ENCODE data around the gene IL17RC. TPM values are rescaled to one million over a fixed set of nuclear protein-coding genes. Genes with fewer than 3 reads are reported as not detected.

Gene IL17RC
- total RNA-seq, 1 experiment from 2014 or later = 17.6 TPM

DNA sequence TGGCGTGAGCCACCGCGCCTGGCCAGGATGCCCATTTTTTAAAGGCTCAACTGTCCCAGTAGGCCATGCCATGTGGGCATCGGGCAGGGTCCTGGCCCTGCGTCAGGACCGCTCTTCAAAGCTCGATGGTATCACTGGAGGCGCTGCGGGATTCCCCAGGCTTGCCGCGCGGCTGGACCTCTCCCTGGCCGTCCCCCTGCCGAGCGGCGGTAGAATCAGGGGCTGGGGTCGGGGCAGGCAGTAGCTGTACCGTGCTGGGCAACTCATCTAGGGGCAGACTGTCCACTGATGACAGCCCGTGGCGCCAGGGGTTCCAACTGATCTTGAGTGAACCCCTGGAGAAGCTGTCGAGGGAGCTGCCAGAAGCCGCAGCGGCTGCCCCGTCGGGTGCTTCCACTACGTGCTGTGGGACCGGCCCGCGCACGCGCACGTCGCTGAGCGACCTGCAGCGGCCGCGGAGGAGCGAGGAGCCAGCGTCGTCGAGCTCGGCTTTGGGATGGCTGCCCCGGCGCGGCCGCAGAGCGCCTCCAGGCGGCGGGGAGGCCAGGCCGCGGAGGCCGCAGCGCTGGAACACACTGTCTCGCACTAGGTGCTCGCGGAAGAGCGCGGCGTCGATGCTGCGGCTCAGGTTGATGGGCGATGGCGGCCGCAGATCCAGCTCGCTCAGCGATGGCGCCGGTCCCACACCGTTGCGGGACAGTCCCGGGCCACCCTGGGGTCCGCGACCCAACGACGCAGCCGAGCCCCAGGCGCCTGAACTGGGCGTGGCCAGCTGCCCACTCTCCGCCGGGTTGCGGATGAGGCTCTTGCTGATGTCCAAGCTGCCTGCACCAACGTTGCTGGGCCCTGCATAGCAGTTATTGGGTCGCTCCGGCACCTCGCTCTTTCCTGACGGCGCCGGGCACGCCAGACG lies 29.5 kb downstream of the IL17RC start (continued):
- TF ChIP-seq, protein P1, sequence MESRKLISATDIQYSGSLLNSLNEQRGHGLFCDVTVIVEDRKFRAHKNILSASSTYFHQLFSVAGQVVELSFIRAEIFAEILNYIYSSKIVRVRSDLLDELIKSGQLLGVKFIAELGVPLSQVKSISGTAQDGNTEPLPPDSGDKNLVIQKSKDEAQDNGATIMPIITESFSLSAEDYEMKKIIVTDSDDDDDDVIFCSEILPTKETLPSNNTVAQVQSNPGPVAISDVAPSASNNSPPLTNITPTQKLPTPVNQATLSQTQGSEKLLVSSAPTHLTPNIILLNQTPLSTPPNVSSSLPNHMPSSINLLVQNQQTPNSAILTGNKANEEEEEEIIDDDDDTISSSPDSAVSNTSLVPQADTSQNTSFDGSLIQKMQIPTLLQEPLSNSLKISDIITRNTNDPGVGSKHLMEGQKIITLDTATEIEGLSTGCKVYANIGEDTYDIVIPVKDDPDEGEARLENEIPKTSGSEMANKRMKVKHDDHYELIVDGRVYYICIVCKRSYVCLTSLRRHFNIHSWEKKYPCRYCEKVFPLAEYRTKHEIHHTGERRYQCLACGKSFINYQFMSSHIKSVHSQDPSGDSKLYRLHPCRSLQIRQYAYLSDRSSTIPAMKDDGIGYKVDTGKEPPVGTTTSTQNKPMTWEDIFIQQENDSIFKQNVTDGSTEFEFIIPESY (IDR thresholded peaks at IDR 0.05; ENCODE audit: extremely low read depth, insufficient replicate concordance, low read length) = peak; percentile 63
- no peak; the same call in 1 of the 2 replicates for TF ChIP-seq ZFX (IDR thresholded peaks at IDR 0.05)

DNA sequence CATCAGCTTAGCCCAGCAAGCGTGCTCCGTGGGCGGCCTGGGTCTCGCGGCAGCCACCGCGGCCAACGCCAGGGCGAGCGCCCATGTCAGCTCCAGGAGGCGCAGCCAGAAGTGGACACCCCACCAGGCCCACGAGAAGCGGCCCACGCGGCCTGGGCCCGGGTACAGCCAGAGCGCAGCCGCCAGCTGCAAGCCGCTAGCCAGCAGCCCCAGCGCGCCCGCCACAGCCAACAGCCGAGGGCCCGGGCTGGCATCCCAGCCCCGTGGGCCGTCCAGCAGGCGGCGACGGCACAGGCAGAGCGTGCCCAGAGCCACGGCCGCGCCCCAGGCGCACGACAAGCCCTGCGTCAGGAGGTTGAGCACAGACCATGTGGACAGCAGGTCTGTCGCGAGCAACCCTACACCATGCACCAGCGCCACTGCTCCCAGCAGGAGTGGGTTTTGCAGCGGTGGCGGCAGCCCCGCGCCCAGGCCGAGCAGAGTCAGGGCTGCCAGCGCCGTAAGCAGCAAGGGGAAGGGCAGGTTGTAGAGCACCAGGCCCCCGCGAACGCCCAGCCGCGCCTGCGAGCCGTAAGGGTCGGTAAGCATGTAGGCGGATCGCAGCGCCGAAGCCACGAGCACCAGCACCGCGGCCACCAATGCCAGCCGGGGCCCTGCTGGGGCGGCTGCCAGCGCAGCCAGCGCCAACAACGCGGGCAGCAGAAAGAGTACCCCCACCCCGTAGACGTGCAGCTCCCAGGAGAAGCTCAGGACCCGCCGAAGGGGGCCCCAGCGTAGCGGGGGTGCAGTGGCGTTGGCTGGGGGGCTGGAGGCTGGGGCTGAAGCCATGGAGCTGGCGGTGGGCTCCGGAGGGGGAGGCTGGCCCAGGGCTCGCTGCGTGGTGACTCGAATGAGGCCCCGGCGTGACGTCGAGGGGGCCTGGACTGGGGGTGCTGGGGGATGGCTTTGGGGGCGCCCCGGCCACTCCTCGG lies 30.4 kb downstream of the IL17RC start:
- intact Hi-C loops (cut with micrococcal nuclease) = loop anchor here (2.0 to 10.0 kb wide), 4 partner anchors 99 to 445 kb away; no protein-coding TSS in a partner anchor
- no peak for TF ChIP-seq CEBPB (IDR thresholded peaks at IDR 0.05; ENCODE audit: low read depth)
- no peak for TF ChIP-seq JUND (IDR thresholded peaks at IDR 0.05)
- no peak for TF ChIP-seq SRF (IDR thresholded peaks at IDR 0.05; ENCODE audit: low read depth)
- no peak for TF ChIP-seq EZH2 (IDR thresholded peaks at IDR 0.05)
- TF ChIP-seq, protein P2, sequence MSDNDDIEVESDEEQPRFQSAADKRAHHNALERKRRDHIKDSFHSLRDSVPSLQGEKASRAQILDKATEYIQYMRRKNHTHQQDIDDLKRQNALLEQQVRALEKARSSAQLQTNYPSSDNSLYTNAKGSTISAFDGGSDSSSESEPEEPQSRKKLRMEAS (IDR thresholded peaks at IDR 0.05) = no peak
- TF ChIP-seq CBX3 (IDR thresholded peaks at IDR 0.05; ENCODE audit: low read depth) = no peak
- TF ChIP-seq, protein P3, sequence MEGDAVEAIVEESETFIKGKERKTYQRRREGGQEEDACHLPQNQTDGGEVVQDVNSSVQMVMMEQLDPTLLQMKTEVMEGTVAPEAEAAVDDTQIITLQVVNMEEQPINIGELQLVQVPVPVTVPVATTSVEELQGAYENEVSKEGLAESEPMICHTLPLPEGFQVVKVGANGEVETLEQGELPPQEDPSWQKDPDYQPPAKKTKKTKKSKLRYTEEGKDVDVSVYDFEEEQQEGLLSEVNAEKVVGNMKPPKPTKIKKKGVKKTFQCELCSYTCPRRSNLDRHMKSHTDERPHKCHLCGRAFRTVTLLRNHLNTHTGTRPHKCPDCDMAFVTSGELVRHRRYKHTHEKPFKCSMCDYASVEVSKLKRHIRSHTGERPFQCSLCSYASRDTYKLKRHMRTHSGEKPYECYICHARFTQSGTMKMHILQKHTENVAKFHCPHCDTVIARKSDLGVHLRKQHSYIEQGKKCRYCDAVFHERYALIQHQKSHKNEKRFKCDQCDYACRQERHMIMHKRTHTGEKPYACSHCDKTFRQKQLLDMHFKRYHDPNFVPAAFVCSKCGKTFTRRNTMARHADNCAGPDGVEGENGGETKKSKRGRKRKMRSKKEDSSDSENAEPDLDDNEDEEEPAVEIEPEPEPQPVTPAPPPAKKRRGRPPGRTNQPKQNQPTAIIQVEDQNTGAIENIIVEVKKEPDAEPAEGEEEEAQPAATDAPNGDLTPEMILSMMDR (IDR thresholded peaks at IDR 0.05 in 2 of 3, conservative IDR thresholded peaks at IDR 0.05 in 1 of 3; ENCODE audit: borderline replicate concordance in 1 of 3, insufficient read depth in 1 of 3, low read depth in 2 of 3, low read length in 2 of 3) = peak in 2 of 3 experiments; percentile 56 to 80; a peak in 4 of 6 replicates
- no peak for TF ChIP-seq RAD21 (IDR thresholded peaks at IDR 0.05; ENCODE audit: low read depth)
- no peak for TF ChIP-seq EGR1 (IDR thresholded peaks at IDR 0.05; ENCODE audit: low read depth)
- no peak for TF ChIP-seq SP1 (IDR thresholded peaks at IDR 0.05; ENCODE audit: low read depth)
- TF ChIP-seq, protein P1 (IDR thresholded peaks at IDR 0.05; ENCODE audit: extremely low read depth, insufficient replicate concordance, low read length) = peak; percentile 65
- TF ChIP-seq ZNF274 (IDR thresholded peaks at IDR 0.05; ENCODE audit: low read depth, low read length) = no peak
- no peak for TF ChIP-seq SIN3A (IDR thresholded peaks at IDR 0.05; ENCODE audit: low read depth)

More for the DNA sequence above, 30.4 kb downstream of the IL17RC start:
- ChIA-PET CTCF (interaction anchor here (0.8 to 2.3 kb wide), 32 partner anchors 8 to 444 kb away, joined by 3 to 65 read pairs (median 4); partner anchors contain the start of genes CRELD1, GHRL, IL17RC and IL17RE), POLR2A (interaction anchor here (0.7 to 1.7 kb wide), 13 partner anchors 7 to 139 kb away, joined by 3 to 27 read pairs (median 3); partner anchors contain the start of genes CRELD1, EMC3 and IL17RE), RAD21 (ENCODE audit: low non-redundant PET in 1 of 2, low total read pairs in 2 of 2, uncharacterized antibody in 2 of 2, unreplicated experiment in 2 of 2) (interaction anchor here (1.0 to 1.3 kb wide), 3 partner anchors 103 to 231 kb away, joined by 4 to 6 read pairs (median 4); partner anchors contain the start of gene RPUSD3 (in 1 of the 2))
- DNase-seq (ENCODE audit: low read depth, low spot score) = peak; percentile 74
- H3K4me1 ChIP-seq (ENCODE audit: control insufficient read depth in 1 of 2, insufficient read depth in 2 of 2, low read length in 2 of 2) = peaks cover 7 to 28% of the 10 kb centered on the region in 2 experiments; a peak in 3 of 4 replicates
- ATAC-seq = peak; percentile 82
- peaks cover 6% of the 10 kb centered on the region; the same call in 1 of the 2 replicates for H3K79me2 ChIP-seq (ENCODE audit: insufficient read depth, low read length)
- H3K4me2 ChIP-seq (ENCODE audit: low read length) = peak overlapping the region; percentile 94
- peaks cover 0 to 6% of the 10 kb centered on the region in 2 experiments; a peak in 1 of 4 replicates for H3K36me3 ChIP-seq (ENCODE audit: control insufficient read depth in 1 of 2, insufficient read depth in 2 of 2, low read length in 2 of 2)
- H2AFZ ChIP-seq (ENCODE audit: low read depth, low read length, poor library complexity, severe bottlenecking) = no peak overlapping the region
- H3K4me3 ChIP-seq (replicated peaks in 1 of 2; ENCODE audit: low read depth in 1 of 2, low read length in 2 of 2) = peak overlapping the region; percentile 66 to 84
- H3K9me2 ChIP-seq (ENCODE audit: insufficient read depth) = no peaks in the 10 kb centered on the region
- H3K9me3 ChIP-seq (ENCODE audit: control insufficient read depth in 1 of 2, insufficient read depth in 1 of 2, low read depth in 1 of 2, low read length in 2 of 2) = no peaks in the 10 kb centered on the region
- peak overlapping the region; percentile 98 for H3K27ac ChIP-seq (ENCODE audit: low read depth, low read length)
- H3K9ac ChIP-seq (ENCODE audit: low read length) = peak overlapping the region; percentile 85
- H4K20me1 ChIP-seq (ENCODE audit: insufficient read depth) = no peaks in the 10 kb centered on the region
- H3K27me3 ChIP-seq (ENCODE audit: insufficient read depth, low read length) = no peaks in the 10 kb centered on the region
- BruUV-seq (replicated peaks) = no TSS peak
